Tibial artery (tissue), 4 donors: ENCODE data around the gene METRN.

Source experiments
- DNase-seq, 2 donors: peaks; one replicate each; pipeline ENCODE4 v3.0.0-alpha.2; 2019
- H3K27ac ChIP-seq, 2 donors: fragments of 200-600 bp; sonication (generic) in 1 of 2; 1 replicate in 1 of 2; 2 replicates in 1 of 2; pipeline ENCODE4 v1.5.1; 2018 to 2019; ENCODE audit warnings: mild to moderate bottlenecking in 1 of 2
- H3K27me3 ChIP-seq, 2 donors: fragments of 200-600 bp; sonication (generic) in 1 of 2; one replicate each; pipeline versions ENCODE4 v1.5.1 to v1.6.0; 2016 to 2019
- H3K36me3 ChIP-seq, 3 donors: fragments of 200-600 bp; sonication (generic) in 2 of 3; one replicate each; pipeline ENCODE4 v1.5.1; 2016 to 2019; ENCODE audit warnings: mild to moderate bottlenecking in 2 of 3
- H3K4me1 ChIP-seq, 4 donors: fragments of 200-600 bp; sonication (generic) in 2 of 4; 1 replicate in 3 of 4; 2 replicates in 1 of 4; pipeline ENCODE4 v1.5.1; 2016 to 2019
- H3K4me3 ChIP-seq, 2 donors: fragments of 200-600 bp; sonication (generic) in 1 of 2; 1 replicate in 1 of 2; 2 replicates in 1 of 2; pipeline ENCODE4 v1.5.1; 2018 to 2019; ENCODE audit warnings: mild to moderate bottlenecking in 2 of 2
- H3K9me3 ChIP-seq, 3 donors: fragments of 200-600 bp; sonication (generic) in 1 of 3; one replicate each; pipeline ENCODE4 v1.5.1; 2016 to 2019
- CTCF ChIP-seq, 2 experiments: fragments of 200-600 bp in 1 of 2; fragments of 450-650 bp in 1 of 2; IDR thresholded peaks; one replicate each; pipeline ENCODE4 v1.5.1; 2017 to 2019; ENCODE audit warnings: antibody characterized with exemption in 2 of 2, mild to moderate bottlenecking in 1 of 2, moderate library complexity in 1 of 2
- intact Hi-C: fragments of 100-400 bp; cut with DNase I; formaldehyde crosslinking; loops from one replicate; pipeline ENCODE4 v1.15.0; 2023; ENCODE audit warnings: low total_unique reads

Gene METRN

GRCh38 chr16:764184-764750 lies 49.3 kb downstream of the METRN start:
- intact Hi-C loops = no loop called here
- Histone ChIP-seq H3K36me3 (no peaks in the 10 kb centered on the region), H3K27ac (no peak overlapping the region), H3K4me1 (peaks cover 0 to 4% (median 0%) of the 10 kb centered on the region in 4 donors), H3K9me3 (no peaks in the 10 kb centered on the region), H3K27me3 (peaks cover 0 to 73% of the 10 kb centered on the region in 2 donors), H3K4me3 (no peak overlapping the region)
- no peak for TF ChIP-seq CTCF (IDR thresholded peaks at IDR 0.05)
- DNase-seq = no peak

GRCh38 chr16:764848-765487 lies 50.0 kb downstream of the METRN start:
- H3K4me1 ChIP-seq = peaks cover 0 to 4% (median 0%) of the 10 kb centered on the region in 4 donors
- H3K9me3 ChIP-seq = no peaks in the 10 kb centered on the region
- no peak overlapping the region for H3K27ac ChIP-seq
- no peaks in the 10 kb centered on the region for H3K36me3 ChIP-seq
- TF ChIP-seq CTCF (IDR thresholded peaks at IDR 0.05) = no peak
- peaks cover 0 to 80% of the 10 kb centered on the region in 2 donors for H3K27me3 ChIP-seq
- H3K4me3 ChIP-seq = no peak overlapping the region
- intact Hi-C loops = no loop called here
- no peak for DNase-seq

GRCh38 chr16:765488-765865 lies 50.6 kb downstream of the METRN start:
- Histone ChIP-seq H3K4me1 (peaks cover 0 to 2% (median 0%) of the 10 kb centered on the region in 4 donors), H3K9me3 (no peaks in the 10 kb centered on the region), H3K27me3 (peaks cover 0 to 84% of the 10 kb centered on the region in 2 donors), H3K36me3 (no peaks in the 10 kb centered on the region), H3K4me3 (no peak overlapping the region), H3K27ac (no peak overlapping the region)
- intact Hi-C loops = no loop called here
- TF ChIP-seq CTCF (IDR thresholded peaks at IDR 0.05) = no peak
- DNase-seq = no peak

GRCh38 chr16:766008-766819 lies 51.3 kb downstream of the METRN start:
- intact Hi-C loops = no loop called here
- no peak for DNase-seq
- Histone ChIP-seq H3K4me1 (no peaks in the 10 kb centered on the region), H3K36me3 (no peaks in the 10 kb centered on the region), H3K4me3 (no peak overlapping the region), H3K27me3 (peaks cover 0 to 85% of the 10 kb centered on the region in 2 donors), H3K27ac (no peak overlapping the region), H3K9me3 (no peaks in the 10 kb centered on the region)
- no peak for TF ChIP-seq CTCF (IDR thresholded peaks at IDR 0.05)

- no peaks in the 10 kb centered on the region for H3K36me3 ChIP-seq
- peaks cover 0 to 83% of the 10 kb centered on the region in 2 donors for H3K27me3 ChIP-seq
- no peak for TF ChIP-seq CTCF (IDR thresholded peaks at IDR 0.05)
- intact Hi-C loops = no loop called here
- H3K9me3 ChIP-seq = no peaks in the 10 kb centered on the region
- H3K4me3 ChIP-seq = no peak overlapping the region
- DNase-seq = no peak
- no peaks in the 10 kb centered on the region for H3K4me1 ChIP-seq
- no peak overlapping the region for H3K27ac ChIP-seq
Measured at GRCh38 chr16:766820-767640, 52.1 kb downstream of the METRN start.
